H1 (cell line): ENCODE results near the gene AICDA.

Source experiments
- ATF2 ChIP-seq: IDR thresholded peaks from 2 replicates; pipeline ENCODE4 v1.6.1; 2012; ENCODE audit warnings: low read length, inconsistent platforms
- CEBPB ChIP-seq: IDR thresholded peaks from 2 replicates; pipeline ENCODE4 v1.6.1; 2012; ENCODE audit warnings: low read depth, low read length
- EZH2 ChIP-seq: fragments of 200-600 bp; sonication (generic); IDR thresholded peaks from 2 replicates; pipeline ENCODE4 v1.7.1; 2012; ENCODE audit warnings: low read depth, mild to moderate bottlenecking, moderate library complexity, low read length, inconsistent platforms; ENCODE audit not compliant: severe bottlenecking
- FOSL1 ChIP-seq: IDR thresholded peaks from 2 replicates; pipeline ENCODE4 v1.6.1; 2011; ENCODE audit warnings: mild to moderate bottlenecking, low read depth, low read length, moderate library complexity; ENCODE audit not compliant: insufficient read depth
- POLR2AphosphoS5 ChIP-seq: IDR thresholded peaks from 2 replicates; pipeline ENCODE4 v1.6.1; 2011; ENCODE audit warnings: low read depth, low read length
- TCF12 ChIP-seq: IDR thresholded peaks from 2 replicates; pipeline ENCODE4 v1.6.1; 2011; ENCODE audit warnings: low read depth, mild to moderate bottlenecking, low read length
- YY1 ChIP-seq: IDR thresholded peaks from 2 replicates; pipeline ENCODE4 v1.6.1; 2011; ENCODE audit warnings: low read depth, mild to moderate bottlenecking, low read length

GRCh38 chr12:8644345-8645248 is 31.9 kb upstream of the AICDA start:
- TF ChIP-seq POLR2AphosphoS5 (no peak), YY1 (no peak), EZH2 (no peak), ATF2 (no peak), TCF12 (no peak), FOSL1 (no peak), CEBPB (no peak)
